ENCODE data around the gene CCDC51. TPM values are rescaled to one million over a fixed set of nuclear protein-coding genes. Genes with fewer than 3 reads are reported as not detected.

CCDC51 gene
- total and polyA plus RNA-seq, 9 of the 15 experiments (the other 6 are each of a cell fraction or from before 2014, with no cell fraction given), result 6.5 to 18.6 (median 15.7) TPM

GRCh38 chr3:48472673-48472922, 32.7 kb upstream of the CCDC51 start (continued):
- TF ChIP-seq, protein P1, sequence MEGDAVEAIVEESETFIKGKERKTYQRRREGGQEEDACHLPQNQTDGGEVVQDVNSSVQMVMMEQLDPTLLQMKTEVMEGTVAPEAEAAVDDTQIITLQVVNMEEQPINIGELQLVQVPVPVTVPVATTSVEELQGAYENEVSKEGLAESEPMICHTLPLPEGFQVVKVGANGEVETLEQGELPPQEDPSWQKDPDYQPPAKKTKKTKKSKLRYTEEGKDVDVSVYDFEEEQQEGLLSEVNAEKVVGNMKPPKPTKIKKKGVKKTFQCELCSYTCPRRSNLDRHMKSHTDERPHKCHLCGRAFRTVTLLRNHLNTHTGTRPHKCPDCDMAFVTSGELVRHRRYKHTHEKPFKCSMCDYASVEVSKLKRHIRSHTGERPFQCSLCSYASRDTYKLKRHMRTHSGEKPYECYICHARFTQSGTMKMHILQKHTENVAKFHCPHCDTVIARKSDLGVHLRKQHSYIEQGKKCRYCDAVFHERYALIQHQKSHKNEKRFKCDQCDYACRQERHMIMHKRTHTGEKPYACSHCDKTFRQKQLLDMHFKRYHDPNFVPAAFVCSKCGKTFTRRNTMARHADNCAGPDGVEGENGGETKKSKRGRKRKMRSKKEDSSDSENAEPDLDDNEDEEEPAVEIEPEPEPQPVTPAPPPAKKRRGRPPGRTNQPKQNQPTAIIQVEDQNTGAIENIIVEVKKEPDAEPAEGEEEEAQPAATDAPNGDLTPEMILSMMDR (IDR thresholded peaks at IDR 0.05 in 2 of 3, conservative IDR thresholded peaks at IDR 0.05 in 1 of 3; ENCODE audit: insufficient read depth in 2 of 3, low read depth in 1 of 3, low read length in 3 of 3), result 0 out of 6 replicates have a peak, but pooled peaks of 1 of the 3 experiments have one; percentile 0
- TF ChIP-seq TEAD1 (CRISPR knock-in tag; IDR thresholded peaks at IDR 0.05) (0 out of 4 replicates have a peak, but pooled peaks of 1 of the 2 experiments have one; percentile 14), MCM3 (IDR thresholded peaks at IDR 0.05) (no peak)

DNA sequence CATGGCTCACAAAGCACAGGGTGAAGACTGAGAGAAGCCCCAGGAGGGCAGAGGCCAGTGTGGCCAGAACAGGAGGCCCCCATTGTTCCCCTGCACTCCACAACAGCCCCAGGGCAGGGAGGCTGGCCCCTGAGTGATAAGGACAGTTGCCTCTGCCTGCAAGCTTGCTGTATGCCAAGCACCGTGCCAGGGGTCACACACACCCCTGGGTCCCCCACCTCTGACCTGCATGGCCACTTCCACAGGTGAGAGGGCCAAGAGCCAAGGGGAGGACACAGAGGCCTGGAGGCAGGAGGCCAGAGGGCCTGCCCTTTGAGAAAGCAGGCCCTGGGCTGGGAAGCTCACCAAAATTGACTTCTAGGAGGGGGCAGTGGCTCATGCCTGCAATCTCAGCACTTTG, 30.4 kb upstream of the CCDC51 start:
- FAIRE-seq, result no peak
- TF ChIP-seq CBFA2T2 (conservative IDR thresholded peaks at IDR 0.05) (no peak), LCOR (CRISPR knock-in tag; IDR thresholded peaks at IDR 0.05) (no peak), CUX1 (CRISPR knock-in tag; IDR thresholded peaks at IDR 0.05) (no peak), BDP1 (IDR thresholded peaks at IDR 0.05; ENCODE audit: insufficient read depth, insufficient read length) (no peak), MNT (conservative IDR thresholded peaks at IDR 0.05) (no peak)
- no peak for ATAC-seq
- Histone ChIP-seq H3K9me1 (ENCODE audit: control insufficient read depth, insufficient read depth, low read length) (no peaks in the 10 kb centered on the region), H3K27me3 (ENCODE audit: control insufficient read depth in 2 of 2, insufficient read depth in 2 of 2, low read length in 2 of 2) (no peaks in the 10 kb centered on the region), H3K4me3 (no peak overlapping the region), H3K4me1 (replicated peaks in 1 of 2; ENCODE audit: control insufficient read depth in 2 of 2, insufficient read depth in 2 of 2, low read length in 2 of 2) (peaks cover 11 to 57% of the 10 kb centered on the region in 2 experiments), H3K9ac (ENCODE audit: insufficient read depth in 1 of 2, low read depth in 2 of 2, low read length in 2 of 2) (peak overlapping the region in 1 of 2 experiments; percentile 83; a peak in 2 of 4 replicates), H3K79me2 (ENCODE audit: control insufficient read depth, insufficient read depth, low read length) (peaks cover 24% of the 10 kb centered on the region), H3K9me3 (replicated peaks; ENCODE audit: control insufficient read depth, insufficient read depth, low read depth, low read length) (no peaks in the 10 kb centered on the region), H3K4me2 (ENCODE audit: insufficient read depth, low read length) (no peak overlapping the region), H4K20me1 (replicated peaks; ENCODE audit: control insufficient read depth, insufficient read depth, low read length) (no peaks in the 10 kb centered on the region), H3K36me3 (ENCODE audit: control insufficient read depth, insufficient read depth, low read length) (peaks cover 38% of the 10 kb centered on the region; the same call in 1 of the 3 replicates), H3K27ac (ENCODE audit: extremely low read depth, low read depth, low read length) (no peak overlapping the region), H2AFZ (ENCODE audit: low read depth, low read length) (no peak overlapping the region)
- no peak for DNase-seq (ENCODE audit: extremely low read depth in 1 of 4, low spot score in 3 of 4)
- intact Hi-C loops (cut with micrococcal nuclease), result no loop called here
- in situ Hi-C loops (cut with MboI), result no loop called here
- no CpG with 5 or more reads among the region's 1 CpG for WGBS (ENCODE audit: insufficient coverage, low coverage, missing lambda C conversion rate)
- ChIA-PET POLR2A (interaction anchor here (0.6 to 0.9 kb wide), 2 partner anchors 14 to 226 kb away, joined by 3 read pairs; no protein-coding TSS in a partner anchor), CTCF (ENCODE audit: low intra/inter-chr PET ratio) (no interaction called here)
- no TSS peak for BruUV-seq (replicated peaks)

Measured in K562 (cell line).